Measurements from ENCODE around the gene SC5D.

The SC5D gene

DNA sequence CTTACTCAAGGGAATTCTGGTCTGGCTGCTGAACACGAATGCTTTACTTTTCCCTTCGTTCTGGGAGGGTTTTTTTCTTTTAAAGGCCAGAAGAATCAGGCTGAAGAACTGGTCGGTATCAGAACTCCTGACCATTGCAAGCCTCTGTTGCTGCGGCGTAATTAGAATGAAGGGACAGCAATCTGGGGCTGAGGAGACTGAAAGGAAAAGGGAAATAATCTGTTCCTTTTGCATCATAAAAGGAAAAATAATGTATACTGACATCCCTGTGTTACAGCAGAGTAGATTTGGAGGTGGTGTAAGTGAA lies 670 bp downstream of the SC5D start:
- no peak for DNase-seq

GRCh38 chr11:121295246-121296029 lies 2.9 kb downstream of the SC5D start:
- DNase-seq: no peak

- no peak for DNase-seq
Measured at GRCh38 chr11:121297872-121298271, 5.3 kb downstream of the SC5D start.

GRCh38 chr11:121298774-121299173 lies 6.2 kb downstream of the SC5D start:
- no peak for DNase-seq

GRCh38 chr11:121299417-121299816 lies 6.8 kb downstream of the SC5D start:
- DNase-seq: no peak

GRCh38 chr11:121300313-121300971 lies 7.9 kb downstream of the SC5D start:
- no peak for DNase-seq

- no peak for DNase-seq
Measured at GRCh38 chr11:121300972-121301699, 8.6 kb downstream of the SC5D start.

DNA sequence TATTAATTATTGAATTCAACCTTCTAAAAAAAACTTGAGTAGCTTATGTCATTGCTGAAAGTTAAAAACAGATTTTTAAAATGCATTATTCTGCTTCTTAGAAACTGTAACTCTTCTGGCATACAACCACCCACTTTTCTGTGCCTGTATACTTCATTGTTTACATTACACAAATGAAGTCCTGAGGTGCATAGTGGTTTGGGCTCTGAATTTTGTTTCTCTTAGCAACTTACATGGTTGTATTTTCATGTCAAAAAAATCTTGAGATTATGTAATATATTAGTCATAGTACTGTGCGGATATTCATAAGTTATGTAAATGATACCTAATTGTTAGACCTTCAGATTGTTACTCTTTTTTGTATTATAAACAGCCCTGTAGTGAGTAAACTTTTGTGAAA lies 12.2 kb downstream of the SC5D start:
- no peak for DNase-seq

- DNase-seq: no peak
Measured at GRCh38 chr11:121308816-121309215, 16.2 kb downstream of the SC5D start.

DNA sequence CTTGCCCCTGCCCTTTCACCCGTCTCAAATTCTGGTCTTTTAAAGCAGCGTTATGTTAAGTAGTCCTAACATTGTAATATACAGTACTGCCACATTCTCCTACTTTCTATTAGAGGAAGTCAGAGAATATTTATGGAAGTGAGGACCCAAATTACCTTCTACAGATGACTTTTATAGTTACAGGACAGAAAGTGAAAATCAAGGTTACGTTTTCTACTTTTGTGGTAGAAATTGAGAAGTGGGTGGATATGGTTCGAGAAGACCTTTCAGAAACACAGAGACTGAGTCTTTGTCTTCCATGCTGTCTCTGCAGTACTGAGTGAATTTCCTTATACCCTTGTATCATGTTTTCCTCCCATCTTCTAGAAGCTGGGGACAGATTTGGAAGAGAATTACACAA lies 17.1 kb downstream of the SC5D start:
- no peak for DNase-seq

DNA sequence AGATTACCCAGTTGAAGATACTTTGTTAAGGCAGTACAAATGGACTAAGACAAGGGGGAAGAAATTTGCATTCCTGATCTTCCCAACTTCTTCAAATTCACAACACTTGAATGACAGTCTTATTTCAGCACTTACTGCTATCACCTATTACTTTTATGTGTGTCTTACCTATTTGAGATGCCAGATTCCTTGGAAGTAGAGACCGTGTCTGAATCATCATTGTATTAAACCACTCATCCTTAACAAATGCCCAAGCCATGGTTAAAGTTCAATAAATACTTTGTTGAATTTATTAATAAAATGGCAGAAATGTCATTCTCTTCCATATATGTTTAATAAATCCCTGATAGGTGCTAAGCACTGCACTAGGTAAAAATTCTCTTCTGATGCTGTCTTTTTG lies 18.3 kb downstream of the SC5D start:
- no peak for DNase-seq

DNA sequence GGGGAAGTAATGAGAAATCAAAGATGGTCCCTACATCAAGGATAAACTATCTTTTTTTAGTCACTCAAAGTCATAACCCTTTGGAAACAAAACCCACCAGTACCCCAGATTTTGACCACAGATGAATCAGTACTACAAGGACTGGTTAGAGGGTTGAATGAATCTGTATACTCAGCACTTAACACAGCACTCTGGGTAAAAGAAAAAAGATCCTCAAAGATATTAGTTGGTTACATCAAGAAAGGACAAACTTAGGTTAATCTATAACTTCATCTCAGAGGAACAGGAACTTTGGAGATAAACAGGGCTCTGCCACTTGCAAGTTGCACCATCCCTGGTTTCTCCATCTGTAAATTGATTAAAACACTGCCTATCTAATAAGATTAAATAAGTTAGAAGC lies 18.8 kb downstream of the SC5D start:
- DNase-seq: no peak

DNA sequence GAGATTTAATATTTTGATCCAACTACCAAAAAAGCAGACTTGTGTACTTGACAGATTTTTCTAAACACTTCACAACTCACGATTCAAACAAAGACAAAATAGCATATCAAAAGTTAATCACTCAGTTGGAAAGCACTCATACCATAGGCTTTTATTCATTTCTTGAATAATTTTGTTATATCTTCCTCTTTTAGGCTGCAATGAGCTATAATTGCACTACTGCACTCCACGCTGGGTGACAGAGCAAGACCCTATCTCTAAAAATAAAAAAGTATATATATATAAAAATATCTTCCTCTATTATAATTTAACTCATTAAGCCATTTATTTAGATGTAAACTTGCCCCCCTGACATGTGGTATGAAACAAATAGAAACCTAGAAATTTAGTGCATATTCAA lies 19.9 kb downstream of the SC5D start:
- no peak for DNase-seq

- peak; percentile 80 for DNase-seq
Measured at GRCh38 chr11:121318848-121319834, 26.6 kb downstream of the SC5D start.

GRCh38 chr11:121321614-121322243 lies 29.2 kb downstream of the SC5D start:
- peak; percentile 63 for DNase-seq

- no peak for DNase-seq
Measured at GRCh38 chr11:121323046-121323607, 30.6 kb downstream of the SC5D start.

DNA sequence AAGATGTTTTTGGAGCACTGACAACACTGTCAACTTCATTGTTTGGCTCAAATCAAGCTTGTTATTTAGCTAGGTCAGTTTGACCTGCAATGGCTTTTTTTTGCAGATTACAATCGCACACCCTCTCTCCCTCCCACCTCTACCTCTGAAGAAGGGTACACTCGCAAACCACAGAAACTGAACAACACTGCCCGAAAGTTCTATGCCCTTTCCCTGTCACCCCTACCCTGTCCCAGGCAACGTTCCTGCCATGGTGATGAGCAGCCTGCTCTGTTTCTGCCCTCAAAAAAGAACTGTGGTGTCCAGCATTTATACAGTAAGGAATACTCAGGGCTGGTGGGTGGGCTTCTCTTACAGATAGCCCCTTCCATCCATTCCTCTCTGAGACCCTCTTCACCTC lies 33.7 kb downstream of the SC5D start:
- no peak for DNase-seq

GRCh38 chr11:121327553-121327952 lies 35.0 kb downstream of the SC5D start:
- DNase-seq: no peak

DNA sequence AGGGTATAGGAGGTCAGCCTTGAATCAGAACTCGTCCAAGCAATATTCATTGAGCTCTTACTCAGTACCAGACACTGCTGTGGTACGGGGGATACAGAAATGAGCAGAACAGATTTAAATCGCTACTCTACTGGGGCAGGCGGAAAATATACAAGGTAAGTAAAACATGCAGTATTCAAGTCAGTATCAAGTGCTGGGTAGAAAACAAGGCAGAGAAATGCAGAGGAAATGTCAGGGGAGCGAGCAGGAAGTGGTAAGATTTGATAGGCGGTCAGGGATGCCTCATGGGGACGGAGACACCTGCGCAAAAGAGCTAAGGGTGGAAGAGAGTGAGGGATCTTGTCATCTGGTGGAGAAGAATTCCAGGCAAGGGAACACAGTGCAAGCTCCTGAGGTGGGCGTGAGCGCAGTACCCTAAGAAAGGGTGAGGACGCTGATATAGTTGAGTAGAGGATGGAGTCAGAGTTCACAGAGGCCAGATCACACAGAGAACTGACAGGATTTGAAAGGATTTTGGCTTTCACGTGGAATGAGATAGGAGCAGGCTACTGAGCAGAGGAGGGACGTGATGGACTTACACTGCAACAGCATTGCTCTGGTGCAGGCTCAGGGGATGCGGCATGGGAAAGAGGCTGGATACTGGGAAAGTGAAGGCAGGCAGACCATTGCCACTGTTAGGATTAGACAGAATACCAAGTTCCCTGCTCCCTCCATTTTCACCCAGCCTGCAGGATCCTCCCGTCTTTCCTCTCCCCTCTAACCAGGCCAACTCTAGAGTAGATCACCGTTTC lies 35.8 kb downstream of the SC5D start:
- DNase-seq: no peak

- DNase-seq: no peak
Measured at GRCh38 chr11:121328967-121329679, 36.6 kb downstream of the SC5D start.

Data from NCI-H774 (cell line).